ENCODE data around the gene TRIM27.
"Not testable (repeated sequence)": the region's sequence is repeated elsewhere in the genome, so short reads cannot be mapped to it uniquely, and the experiment has no call there.

TRIM27 gene

DNA sequence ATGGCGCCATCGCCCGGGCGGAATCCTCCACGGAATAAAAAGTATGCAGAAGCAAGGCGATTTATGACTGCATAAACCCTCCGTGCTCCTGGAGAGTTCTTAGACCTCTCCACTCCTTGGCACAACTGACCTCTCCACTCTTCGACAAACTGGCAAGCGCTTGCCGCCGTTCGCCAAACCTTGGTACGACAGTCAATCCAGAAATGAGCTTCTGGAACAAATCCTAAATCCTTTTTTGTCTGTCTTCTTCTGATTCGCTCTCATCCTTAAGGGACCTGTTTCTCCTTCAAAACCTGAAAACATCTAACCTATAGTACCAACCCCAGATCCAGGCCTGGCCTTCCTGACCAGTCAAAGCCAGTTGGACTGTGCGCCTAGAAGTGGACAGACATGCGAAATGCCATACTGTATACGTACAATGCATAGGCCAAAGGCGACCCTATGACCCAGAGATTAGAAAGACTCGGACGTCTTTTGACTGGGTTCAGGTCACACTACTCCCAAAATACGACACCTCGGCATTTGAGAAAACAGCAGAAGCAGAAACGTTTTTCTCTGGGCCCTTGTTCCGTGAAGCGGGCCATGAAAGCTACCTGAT lies 59.4 kb downstream of the TRIM27 start:
- no peak for DNase-seq (ENCODE audit: low spot score)

GRCh38 chr6:28863604-28864325 lies 60.0 kb downstream of the TRIM27 start:
- DNase-seq (ENCODE audit: low spot score) = peak; percentile 91

DNA sequence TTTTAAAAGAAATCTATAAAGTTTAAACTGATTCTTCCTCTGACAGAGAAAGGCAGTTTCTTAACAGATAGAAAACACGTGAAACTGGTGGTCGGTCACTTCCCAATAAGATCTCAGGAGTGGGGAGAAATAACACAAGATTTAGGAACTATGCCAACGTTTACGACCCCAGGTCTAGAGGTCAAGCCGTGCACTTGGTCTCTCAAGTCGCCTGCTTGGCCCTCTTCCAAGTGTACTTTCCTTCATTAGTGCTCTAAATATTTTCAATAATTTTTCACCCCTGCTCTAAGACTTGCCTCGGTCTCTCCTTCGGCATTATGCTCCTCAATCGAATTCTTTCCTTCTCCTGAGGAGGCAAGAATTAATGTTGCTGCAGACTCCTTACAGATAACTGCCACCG lies 61.7 kb downstream of the TRIM27 start:
- no peak for DNase-seq (ENCODE audit: low spot score)

GRCh38 chr6:28861339-28861738 lies 62.4 kb downstream of the TRIM27 start:
- DNase-seq (ENCODE audit: low spot score) = no peak

GRCh38 chr6:28860581-28860980 lies 63.2 kb downstream of the TRIM27 start:
- no peak for DNase-seq (ENCODE audit: low spot score)

- DNase-seq (ENCODE audit: low spot score) = no peak
These were observed 64.8 kb downstream of the TRIM27 start for GRCh38 chr6:28858963-28859362.

- no peak for DNase-seq (ENCODE audit: low spot score)
These were observed 67.2 kb downstream of the TRIM27 start for GRCh38 chr6:28856620-28857005.

DNA sequence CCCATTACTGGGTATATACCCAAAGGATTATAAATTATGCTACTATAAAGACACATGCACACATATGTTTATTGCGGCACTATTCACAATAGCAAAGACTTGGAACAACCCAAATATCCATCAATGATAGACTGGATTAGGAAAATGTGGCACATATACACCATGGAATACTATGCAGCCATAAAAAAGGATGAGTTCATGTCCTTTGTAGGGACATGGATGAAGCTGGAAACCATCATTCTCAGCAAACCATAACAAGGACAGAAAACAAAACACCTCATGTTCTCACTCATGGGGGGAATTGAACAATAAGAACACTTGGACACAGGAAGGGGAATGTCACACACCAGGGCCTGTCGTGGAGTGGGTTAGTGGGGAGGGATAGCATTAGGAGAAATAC lies 69.4 kb downstream of the TRIM27 start:
- DNase-seq (ENCODE audit: low spot score) = not testable (repeated sequence)
